HCT116 (cell line): Measurements from ENCODE around the gene DOK7. TPM values are rescaled to one million over a fixed set of nuclear protein-coding genes. Genes with fewer than 3 reads are reported as not detected.

Experiments used
- ATAC-seq: fragments of 200-7000 bp; cut with Tn5 transposase; 2 replicates; pipeline ENCODE4 v1.9.1; 2020; ENCODE audit warnings: mild to moderate bottlenecking, moderate library complexity
- BruUV-seq: library from RNA; stranded (reverse); fragments of 400-500 nt; replicated peaks from 2 replicates; lab custom pipeline; 2021; lab: Mats Ljungman, UMichigan
- CTCF ChIA-PET: fragments of 300-600 bp; sonication (Branson Sonifier 250); formaldehyde crosslinking; loops from one replicate; lab custom pipeline; 2021; ENCODE audit warnings: antibody characterized with exemption; lab: Charles Lee
- POLR2A ChIA-PET: fragments of 300-600, 350-600 bp; sonication (Branson Sonifier 250); formaldehyde crosslinking; loops from one replicate; lab custom pipeline; 2021; ENCODE audit warnings: antibody characterized with exemption; lab: Charles Lee
- RAD21 ChIA-PET, 2 experiments: fragments of 300-600 bp; sonication (Branson Sonifier 250); formaldehyde crosslinking; loops; one replicate each; lab custom pipeline; 2023; ENCODE audit warnings: low total read pairs in 2 of 2; ENCODE audit not compliant: uncharacterized antibody in 2 of 2, unreplicated experiment in 2 of 2, low non-redundant PET in 1 of 2; lab: Charles Lee
- DNase-seq: peaks from one replicate; pipeline ENCODE4 v3.0.0-alpha.2; 2010; ENCODE audit warnings: low read depth, low spot score
- H2AFZ ChIP-seq: fragments of 200-600 bp; shearing (Covaris generic), sonication (generic); 2 replicates; pipeline ENCODE4 v1.6.1; 2017; ENCODE audit warnings: low read depth, mixed run types, mixed read lengths, antibody characterized with exemption, low read length; ENCODE audit not compliant: poor library complexity, severe bottlenecking
- H3K27ac ChIP-seq: 2 replicates; pipeline ENCODE4 v1.5.1; 2012; ENCODE audit warnings: low read depth, low read length
- H3K27me3 ChIP-seq: fragments of 200-600 bp; sonication (generic); 2 replicates; pipeline ENCODE4 v1.6.1; 2016; ENCODE audit warnings: mixed run types, low read length, mixed read lengths; ENCODE audit not compliant: insufficient read depth
- H3K36me3 ChIP-seq, 2 experiments: fragments of 200-500 bp in 1 of 2; fragments of 200-600 bp in 1 of 2; sonication (Bioruptor generic) in 1 of 2; sonication (generic) in 1 of 2; 2 replicates each; pipeline versions ENCODE4 v1.5.1 to v1.6.1; 2014 to 2016; ENCODE audit warnings: low read length in 2 of 2, inconsistent platforms in 1 of 2, mixed read lengths in 1 of 2, mixed run types in 1 of 2; ENCODE audit not compliant: insufficient read depth in 2 of 2, control insufficient read depth in 1 of 2
- H3K4me1 ChIP-seq, 2 experiments: fragments of 200-600 bp in 1 of 2; sonication (generic) in 1 of 2; 2 replicates each; pipeline versions ENCODE4 v1.5.1 to v1.6.1; 2012 to 2017; ENCODE audit warnings: low read length in 2 of 2, inconsistent platforms in 1 of 2, mild to moderate bottlenecking in 1 of 2, mixed read lengths in 1 of 2, mixed run types in 1 of 2, moderate library complexity in 1 of 2; ENCODE audit not compliant: insufficient read depth in 2 of 2, control insufficient read depth in 1 of 2
- H3K4me2 ChIP-seq: fragments of 200-600 bp; sonication (generic); 2 replicates; pipeline ENCODE4 v1.6.1; 2017; ENCODE audit warnings: mixed run types, low read length, mixed read lengths
- H3K4me3 ChIP-seq, 2 experiments: fragments of 200-600 bp in 1 of 2; sonication (generic) in 1 of 2; replicated peaks in 1 of 2; 2 replicates each; pipeline ENCODE4 v1.5.1; 2011 to 2016; ENCODE audit warnings: low read length in 2 of 2, control low read depth in 1 of 2, low read depth in 1 of 2, mild to moderate bottlenecking in 1 of 2, mixed read lengths in 1 of 2, mixed run types in 1 of 2
- H3K79me2 ChIP-seq: fragments of 200-600 bp; sonication (generic); 2 replicates; pipeline ENCODE4 v1.6.1; 2017; ENCODE audit warnings: mild to moderate bottlenecking, mixed run types, low read length, moderate library complexity, mixed read lengths; ENCODE audit not compliant: insufficient read depth
- H3K9ac ChIP-seq: fragments of 200-600 bp; sonication (generic); 2 replicates; pipeline ENCODE4 v1.6.1; 2016; ENCODE audit warnings: low read length, mixed read lengths
- H3K9me2 ChIP-seq: fragments of 200-600 bp; sonication (generic), shearing (Covaris generic); 2 replicates; pipeline ENCODE4 v1.6.1; 2017; ENCODE audit warnings: mixed run types, mild to moderate bottlenecking, moderate library complexity; ENCODE audit not compliant: insufficient read depth
- H3K9me3 ChIP-seq, 2 experiments: fragments of 200-500 bp in 1 of 2; fragments of 200-600 bp in 1 of 2; sonication (Bioruptor generic) in 1 of 2; sonication (generic) in 1 of 2; 2 replicates each; pipeline ENCODE4 v1.6.1; 2014 to 2017; ENCODE audit warnings: low read length in 2 of 2, mixed read lengths in 2 of 2, inconsistent platforms in 1 of 2, low read depth in 1 of 2, mild to moderate bottlenecking in 1 of 2, mixed run types in 1 of 2, moderate library complexity in 1 of 2; ENCODE audit not compliant: control insufficient read depth in 1 of 2, insufficient read depth in 1 of 2
- H4K20me1 ChIP-seq: fragments of 200-600 bp; sonication (generic), shearing (Covaris generic); 2 replicates; pipeline ENCODE4 v1.6.1; 2017; ENCODE audit warnings: mixed run types, mild to moderate bottlenecking, moderate library complexity; ENCODE audit not compliant: insufficient read depth
- CBX3 ChIP-seq: IDR thresholded peaks from 2 replicates; pipeline ENCODE4 v1.6.1; 2012; ENCODE audit warnings: low read depth
- CEBPB ChIP-seq: IDR thresholded peaks from 2 replicates; pipeline ENCODE4 v1.6.1; 2012; ENCODE audit warnings: low read depth
- EGR1 ChIP-seq: IDR thresholded peaks from 2 replicates; pipeline ENCODE4 v1.6.1; 2012; ENCODE audit warnings: low read depth
- ELF1 ChIP-seq: IDR thresholded peaks from 2 replicates; pipeline ENCODE4 v1.6.1; 2012; ENCODE audit warnings: low read depth, borderline replicate concordance
- EZH2 ChIP-seq: fragments of 200-600 bp; sonication (generic); IDR thresholded peaks from 2 replicates; pipeline ENCODE4 v1.6.1; 2017; ENCODE audit warnings: antibody characterized with exemption, mixed run types
- EZH2phosphoT487 ChIP-seq: fragments of 200-600 bp; IDR thresholded peaks from 2 replicates; pipeline ENCODE4 v1.6.1; 2018; ENCODE audit warnings: antibody characterized with exemption, borderline replicate concordance
- FOSL1 ChIP-seq: IDR thresholded peaks from 2 replicates; pipeline ENCODE4 v1.6.1; 2012; ENCODE audit warnings: low read depth
- JUND ChIP-seq: IDR thresholded peaks from 2 replicates; pipeline ENCODE4 v1.6.1; 2012
- MAX ChIP-seq: IDR thresholded peaks from 2 replicates; pipeline ENCODE4 v1.6.1; 2012
- POLR2A ChIP-seq: IDR thresholded peaks from 2 replicates; pipeline ENCODE4 v1.7.0; 2011; ENCODE audit warnings: borderline replicate concordance; ENCODE audit not compliant: insufficient read depth, insufficient read length; ENCODE audit errors: extremely low read depth
- POLR2AphosphoS5 ChIP-seq: IDR thresholded peaks from 2 replicates; pipeline ENCODE4 v1.6.1; 2011; ENCODE audit warnings: mild to moderate bottlenecking, low read depth, low read length, moderate library complexity
- RAD21 ChIP-seq: IDR thresholded peaks from 2 replicates; pipeline ENCODE4 v1.6.1; 2012; ENCODE audit warnings: low read depth, mild to moderate bottlenecking
- REST ChIP-seq: IDR thresholded peaks from 2 replicates; pipeline ENCODE4 v1.6.1; 2012; ENCODE audit warnings: low read depth
- SIN3A ChIP-seq: IDR thresholded peaks from 2 replicates; pipeline ENCODE4 v1.6.1; 2012; ENCODE audit warnings: low read depth
- SP1 ChIP-seq: IDR thresholded peaks from 2 replicates; pipeline ENCODE4 v1.6.1; 2012; ENCODE audit warnings: low read depth
- YY1 ChIP-seq: IDR thresholded peaks from 2 replicates; pipeline ENCODE4 v1.6.1; 2011; ENCODE audit warnings: low read length, low read depth, moderate library complexity, mild to moderate bottlenecking; ENCODE audit not compliant: insufficient replicate concordance; ENCODE audit errors: extremely low read depth
- ZBTB33 ChIP-seq: IDR thresholded peaks from 2 replicates; pipeline ENCODE4 v1.6.1; 2011; ENCODE audit warnings: mild to moderate bottlenecking, low read length, moderate library complexity; ENCODE audit not compliant: insufficient replicate concordance; ENCODE audit errors: extremely low read depth
- ZFX ChIP-seq: fragments of 450-650 bp; IDR thresholded peaks from 2 replicates; pipeline ENCODE4 v1.6.1; 2017
- ZNF274 ChIP-seq: fragments of 200-500 bp; sonication (Bioruptor generic); IDR thresholded peaks from 2 replicates; pipeline ENCODE4 v1.6.1; 2014; ENCODE audit warnings: mild to moderate bottlenecking, low read depth, low read length, inconsistent platforms
- intact Hi-C: fragments of 100-400 bp; cut with micrococcal nuclease; formaldehyde crosslinking; loops from 2 replicates; pipeline ENCODE4 v1.10.0; 2022
- total RNA-seq: library from RNA; stranded (reverse); gene quantifications from one replicate; pipeline ENCODE4 v1.2.1, GENCODE V29; 2021; ENCODE audit not compliant: unreplicated experiment
- TF ChIP-seq, protein P1 (sequence below), 3 experiments: fragments of 200-600 bp in 1 of 3; sonication (generic) in 1 of 3; IDR thresholded peaks in 2 of 3; conservative IDR thresholded peaks in 1 of 3; 2 replicates each; pipeline ENCODE4 v1.5.1; 2012 to 2017; ENCODE audit warnings: low read depth in 2 of 3, low read length in 2 of 3, antibody characterized with exemption in 1 of 3, borderline replicate concordance in 1 of 3, control low read depth in 1 of 3, mild to moderate bottlenecking in 1 of 3, mixed read lengths in 1 of 3, mixed run types in 1 of 3, moderate library complexity in 1 of 3; ENCODE audit not compliant: insufficient read depth in 1 of 3

DOK7 gene
- total RNA-seq, 1 experiment from 2014 or later: 2.4 TPM

GRCh38 chr4:3427134-3427476 is 36.0 kb upstream of the DOK7 start:
- H3K9me3 ChIP-seq: no peaks in the 10 kb centered on the region
- H3K79me2 ChIP-seq: no peaks in the 10 kb centered on the region
- H4K20me1 ChIP-seq: no peaks in the 10 kb centered on the region
- ATAC-seq: no peak
- no peak overlapping the region for H3K9ac ChIP-seq
- ChIA-PET RAD21 (no interaction called here), CTCF (interaction anchor here (1.4 kb wide), 1 partner anchor 9 kb away, joined by 3 read pairs; no protein-coding TSS in a partner anchor), POLR2A (no interaction called here)
- no peaks in the 10 kb centered on the region for H3K4me1 ChIP-seq
- no peak overlapping the region for H3K4me3 ChIP-seq
- no peaks in the 10 kb centered on the region for H3K27me3 ChIP-seq
- no peak for TF ChIP-seq POLR2AphosphoS5
- no peak for TF ChIP-seq ZBTB33
- no peak for TF ChIP-seq YY1
- TF ChIP-seq RAD21: no peak
- TF ChIP-seq CEBPB: no peak
- TF ChIP-seq CBX3: no peak
- TF ChIP-seq ELF1: no peak
- TF ChIP-seq EGR1: no peak
- TF ChIP-seq MAX: no peak
- TF ChIP-seq EZH2phosphoT487: no peak
- TF ChIP-seq POLR2A: no peak
- TF ChIP-seq SP1: no peak
- no peak for TF ChIP-seq FOSL1
- no peak for TF ChIP-seq ZNF274
- no peak for TF ChIP-seq REST
- TF ChIP-seq EZH2: no peak
- TF ChIP-seq ZFX: no peak; the same call in 1 of the 2 replicates
- TF ChIP-seq SIN3A: no peak
- TF ChIP-seq JUND: no peak
- TF ChIP-seq, protein P1, sequence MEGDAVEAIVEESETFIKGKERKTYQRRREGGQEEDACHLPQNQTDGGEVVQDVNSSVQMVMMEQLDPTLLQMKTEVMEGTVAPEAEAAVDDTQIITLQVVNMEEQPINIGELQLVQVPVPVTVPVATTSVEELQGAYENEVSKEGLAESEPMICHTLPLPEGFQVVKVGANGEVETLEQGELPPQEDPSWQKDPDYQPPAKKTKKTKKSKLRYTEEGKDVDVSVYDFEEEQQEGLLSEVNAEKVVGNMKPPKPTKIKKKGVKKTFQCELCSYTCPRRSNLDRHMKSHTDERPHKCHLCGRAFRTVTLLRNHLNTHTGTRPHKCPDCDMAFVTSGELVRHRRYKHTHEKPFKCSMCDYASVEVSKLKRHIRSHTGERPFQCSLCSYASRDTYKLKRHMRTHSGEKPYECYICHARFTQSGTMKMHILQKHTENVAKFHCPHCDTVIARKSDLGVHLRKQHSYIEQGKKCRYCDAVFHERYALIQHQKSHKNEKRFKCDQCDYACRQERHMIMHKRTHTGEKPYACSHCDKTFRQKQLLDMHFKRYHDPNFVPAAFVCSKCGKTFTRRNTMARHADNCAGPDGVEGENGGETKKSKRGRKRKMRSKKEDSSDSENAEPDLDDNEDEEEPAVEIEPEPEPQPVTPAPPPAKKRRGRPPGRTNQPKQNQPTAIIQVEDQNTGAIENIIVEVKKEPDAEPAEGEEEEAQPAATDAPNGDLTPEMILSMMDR (IDR thresholded peaks at IDR 0.05 in 2 of 3, conservative IDR thresholded peaks at IDR 0.05 in 1 of 3; ENCODE audit: borderline replicate concordance in 1 of 3, insufficient read depth in 1 of 3, low read depth in 2 of 3, low read length in 2 of 3): no peak
- H3K27ac ChIP-seq: no peak overlapping the region
- H3K4me2 ChIP-seq: no peak overlapping the region
- no peaks in the 10 kb centered on the region for H3K9me2 ChIP-seq
- H2AFZ ChIP-seq: no peak overlapping the region
- H3K36me3 ChIP-seq: no peaks in the 10 kb centered on the region
- intact Hi-C loops: no loop called here
- no peak for DNase-seq
- no TSS peak for BruUV-seq
